Spleen (tissue), 11 donors: ENCODE results near the gene ANKRD10. TPM values are rescaled to one million over a fixed set of nuclear protein-coding genes. Genes with fewer than 3 reads are reported as not detected.

ENCODE experiments used
- DNase-seq: peaks from one replicate; pipeline ENCODE4 v3.0.0-alpha.2; 2020
- H3K27ac ChIP-seq, 8 donors: fragments of 200-600 bp; sonication (generic) in 7 of 8; 1 replicate in 4 of 8; 2 replicates in 4 of 8; pipeline versions ENCODE4 v1.5.0 to v1.8.0; 2016 to 2021; ENCODE audit warnings: inconsistent platforms in 4 of 8, mild to moderate bottlenecking in 4 of 8, moderate library complexity in 1 of 8
- H3K27me3 ChIP-seq, 7 donors: fragments of 200-600 bp; sonication (generic) in 6 of 7; replicated peaks in 1 of 7; 1 replicate in 4 of 7; 2 replicates in 3 of 7; pipeline versions ENCODE4 v1.5.0 to v1.8.0; 2016 to 2021; ENCODE audit warnings: inconsistent platforms in 3 of 7, mild to moderate bottlenecking in 1 of 7
- H3K36me3 ChIP-seq, 6 donors: fragments of 200-600 bp; sonication (generic) in 5 of 6; 1 replicate in 4 of 6; 2 replicates in 2 of 6; pipeline versions ENCODE4 v1.5.0 to v1.8.0; 2016 to 2021; ENCODE audit warnings: inconsistent platforms in 2 of 6
- H3K4me1 ChIP-seq, 6 donors: fragments of 200-600 bp; sonication (generic) in 5 of 6; 1 replicate in 3 of 6; 2 replicates in 3 of 6; pipeline versions ENCODE4 v1.5.0 to v1.8.0; 2016 to 2021; ENCODE audit warnings: inconsistent platforms in 3 of 6
- H3K4me3 ChIP-seq, 8 donors: fragments of 200-600 bp; sonication (generic) in 7 of 8; 1 replicate in 4 of 8; 2 replicates in 4 of 8; pipeline versions ENCODE4 v1.5.0 to v1.8.0; 2016 to 2021; ENCODE audit warnings: inconsistent platforms in 4 of 8, mild to moderate bottlenecking in 4 of 8, moderate library complexity in 2 of 8
- H3K9me3 ChIP-seq, 8 donors: fragments of 200-600 bp; sonication (generic) in 7 of 8; 1 replicate in 4 of 8; 2 replicates in 4 of 8; pipeline versions ENCODE4 v1.5.0 to v1.8.0; 2016 to 2021; ENCODE audit warnings: inconsistent platforms in 4 of 8
- POLR2A ChIP-seq, 3 donors: fragments of 450-650 bp; IDR thresholded peaks; one replicate each; pipeline ENCODE4 v1.5.1; 2017; ENCODE audit warnings: antibody characterized with exemption in 3 of 3, mild to moderate bottlenecking in 1 of 3
- POLR2AphosphoS5 ChIP-seq, 3 donors: sonication (generic); formaldehyde crosslinking; IDR thresholded peaks; one replicate each; pipeline ENCODE4 v1.5.1; 2017; ENCODE audit warnings: antibody characterized with exemption in 3 of 3
- WGBS, 5 donors: extraction: QIAGEN DNeasy Blood & Tissue Kit in 3 of 5; methylation state at CpG; one replicate each; pipeline versions ENCODE4 v1.1.5 to v1.1.7; 2013 to 2018; 5-methylcytosine and 5-hydroxymethylcytosine counted together
- intact Hi-C: fragments of 100-400 bp; cut with DNase I; formaldehyde crosslinking; loops from one replicate; pipeline ENCODE4 v1.15.0; 2023; ENCODE audit warnings: low total_unique reads
- polyA plus RNA-seq, 3 donors: library from polyadenylated mRNA; stranded (reverse); fragments of 200-250 nt; gene quantifications; one replicate each; pipeline ENCODE4 v1.2.1, GENCODE V29; 2013
- total RNA-seq, 7 donors: library from RNA; depleted of rRNA in 3 of 7; stranded (reverse); fragments of >200 nt in 3 of 7; fragmentation: NEBNext Ultra II Directional in 4 of 7; extraction: Animal tissue kit (Norgen Biotek cat#: 25700) in 4 of 7; gene quantifications; one replicate each; pipeline versions ENCODE4 v1.1.0 to v1.2.1, GENCODE V29; 2016 to 2021
- TF ChIP-seq, protein P1 (sequence below), 11 experiments: fragments of 200-600 bp in 7 of 11; fragments of 450-650 bp in 4 of 11; sonication (generic) in 4 of 11; IDR thresholded peaks in 8 of 11; conservative IDR thresholded peaks in 3 of 11; 1 replicate in 7 of 11; 2 replicates in 4 of 11; pipeline versions ENCODE4 v1.4.0 to v1.8.0; 2016 to 2021; ENCODE audit warnings: antibody characterized with exemption in 11 of 11, inconsistent platforms in 4 of 11, mild to moderate bottlenecking in 1 of 11
- donor health status: healthy with polysubstance abuse.
- donor health status: DM: no; HTN: no; CAD: no; lungs with moderate emphysema.
- donor health status: DM: no; HTN: no; CAD: no.
- donor health status: Bipolar disorder and iron deficiency.
- donor health status: healthy.
- donor health status: DM: no; HTN: no; CAD: no.
- donor health status: DM: yes; HTN: yes; CAD: no.

Gene ANKRD10
- total and polyA plus RNA-seq, 10 donors = 122 to 253 (median 183) TPM

DNA sequence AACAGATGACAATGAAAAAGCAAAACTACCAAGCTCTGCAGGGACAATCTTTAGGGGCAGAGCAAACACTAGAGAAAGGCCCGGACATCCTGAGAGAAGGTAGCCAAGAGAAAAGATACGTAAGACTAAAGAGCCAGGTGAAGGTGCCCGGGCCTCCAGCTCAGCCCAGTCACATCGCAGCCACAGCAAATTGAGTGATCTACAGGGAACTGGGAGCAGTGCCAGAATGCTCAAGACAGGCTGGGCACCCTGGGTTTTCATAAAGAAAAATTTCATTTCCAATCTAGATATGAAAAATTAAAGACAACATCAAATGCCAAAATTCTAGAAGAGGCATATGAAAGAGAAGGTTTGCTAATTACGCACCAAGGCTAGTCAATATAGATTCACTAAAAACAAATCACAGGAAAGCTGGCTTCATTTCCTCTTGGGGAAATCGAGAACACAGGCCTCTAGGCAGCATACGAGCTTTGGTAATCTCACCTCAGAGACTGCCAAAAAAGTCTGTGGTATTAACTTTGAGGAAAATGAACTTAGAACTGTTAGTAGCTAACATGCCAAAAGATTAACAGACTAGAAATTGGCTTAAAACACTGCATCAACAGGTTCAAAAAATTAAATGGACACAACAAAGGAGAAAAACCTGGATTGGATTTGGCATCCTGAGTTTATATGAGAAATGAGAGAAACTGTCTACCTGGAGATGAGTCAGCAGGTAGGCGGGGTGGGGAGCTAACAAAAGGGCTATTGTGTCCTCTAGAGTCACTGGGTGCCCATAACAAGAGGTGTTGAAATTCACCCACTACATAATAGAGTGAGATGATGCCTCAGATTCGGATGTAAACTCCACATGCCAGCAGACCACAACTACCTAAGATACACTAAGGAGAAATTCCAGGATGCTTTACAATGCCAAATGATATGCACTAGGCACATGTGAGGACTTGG, 6.6 kb downstream of the ANKRD10 start:
- peaks cover 0 to 80% (median 35%) of the 10 kb centered on the region in 6 donors for H3K36me3 ChIP-seq
- intact Hi-C loops = no loop called here
- peak overlapping the region in 6 of 8 donors; percentile 30 to 53 (median 48) for H3K27ac ChIP-seq

GRCh38 chr13:110907301-110907700, 7.6 kb downstream of the ANKRD10 start:
- TF ChIP-seq POLR2A (IDR thresholded peaks at IDR 0.05) (no peak), POLR2AphosphoS5 (IDR thresholded peaks at IDR 0.05) (no peak)
- TF ChIP-seq, protein P1, sequence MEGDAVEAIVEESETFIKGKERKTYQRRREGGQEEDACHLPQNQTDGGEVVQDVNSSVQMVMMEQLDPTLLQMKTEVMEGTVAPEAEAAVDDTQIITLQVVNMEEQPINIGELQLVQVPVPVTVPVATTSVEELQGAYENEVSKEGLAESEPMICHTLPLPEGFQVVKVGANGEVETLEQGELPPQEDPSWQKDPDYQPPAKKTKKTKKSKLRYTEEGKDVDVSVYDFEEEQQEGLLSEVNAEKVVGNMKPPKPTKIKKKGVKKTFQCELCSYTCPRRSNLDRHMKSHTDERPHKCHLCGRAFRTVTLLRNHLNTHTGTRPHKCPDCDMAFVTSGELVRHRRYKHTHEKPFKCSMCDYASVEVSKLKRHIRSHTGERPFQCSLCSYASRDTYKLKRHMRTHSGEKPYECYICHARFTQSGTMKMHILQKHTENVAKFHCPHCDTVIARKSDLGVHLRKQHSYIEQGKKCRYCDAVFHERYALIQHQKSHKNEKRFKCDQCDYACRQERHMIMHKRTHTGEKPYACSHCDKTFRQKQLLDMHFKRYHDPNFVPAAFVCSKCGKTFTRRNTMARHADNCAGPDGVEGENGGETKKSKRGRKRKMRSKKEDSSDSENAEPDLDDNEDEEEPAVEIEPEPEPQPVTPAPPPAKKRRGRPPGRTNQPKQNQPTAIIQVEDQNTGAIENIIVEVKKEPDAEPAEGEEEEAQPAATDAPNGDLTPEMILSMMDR (IDR thresholded peaks at IDR 0.05 in 8 of 11, conservative IDR thresholded peaks at IDR 0.05 in 3 of 11) = no peak
- WGBS, 5 donors = 85 to 97% (median 89%) methylated on average over 3 of the region's 4 CpGs
- intact Hi-C loops = no loop called here
- no peaks in the 10 kb centered on the region for H3K9me3 ChIP-seq
- H3K36me3 ChIP-seq = peaks cover 0 to 89% (median 42%) of the 10 kb centered on the region in 6 donors
- peak overlapping the region in 4 of 8 donors; percentile 40 to 53 (median 50) for H3K27ac ChIP-seq
- H3K4me1 ChIP-seq = peaks cover 33 to 81% (median 56%) of the 10 kb centered on the region in 6 donors
- H3K27me3 ChIP-seq = no peaks in the 10 kb centered on the region
- H3K4me3 ChIP-seq = no peak overlapping the region
- no peak for DNase-seq

More for the DNA sequence above, 6.6 kb downstream of the ANKRD10 start:
- no peak for DNase-seq
- 61 to 74% (median 67%) methylated on average over 9 of the region's 9 CpGs for WGBS, 5 donors
- Histone ChIP-seq H3K27me3 (no peaks in the 10 kb centered on the region), H3K4me3 (no peak overlapping the region), H3K9me3 (no peaks in the 10 kb centered on the region), H3K4me1 (peaks cover 42 to 91% (median 65%) of the 10 kb centered on the region in 6 donors)
- TF ChIP-seq, protein P1 (IDR thresholded peaks at IDR 0.05 in 8 of 11, conservative IDR thresholded peaks at IDR 0.05 in 3 of 11) = no peak
- TF ChIP-seq POLR2AphosphoS5 (IDR thresholded peaks at IDR 0.05) = no peak
- TF ChIP-seq POLR2A (IDR thresholded peaks at IDR 0.05) = no peak

DNA sequence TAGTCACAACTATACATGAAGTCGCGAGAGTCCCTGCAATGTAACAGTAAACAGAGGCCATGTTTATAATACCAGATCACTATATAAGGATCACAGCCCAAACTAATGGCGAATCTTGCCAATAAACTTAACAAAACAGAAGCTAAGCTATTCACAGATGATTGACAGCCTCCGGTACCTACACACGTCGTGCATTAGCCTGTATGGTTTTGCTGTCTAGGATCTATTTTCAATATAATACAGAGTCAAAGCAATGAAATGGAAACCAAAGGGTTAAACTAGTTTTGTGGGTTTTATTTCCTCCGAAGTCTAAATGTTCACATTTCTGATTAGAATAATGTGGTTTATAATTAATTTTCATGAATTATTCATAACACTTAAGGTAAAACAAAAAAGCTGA, 10.1 kb downstream of the ANKRD10 start:
- peaks cover 0 to 92% (median 41%) of the 10 kb centered on the region in 6 donors for H3K36me3 ChIP-seq
- H3K9me3 ChIP-seq = no peaks in the 10 kb centered on the region
- intact Hi-C loops = no loop called here
- WGBS, 5 donors = 80 to 86% (median 81%) methylated on average over 7 of the region's 7 CpGs
- no peak for DNase-seq
- peaks cover 13 to 59% (median 31%) of the 10 kb centered on the region in 6 donors for H3K4me1 ChIP-seq
- no peak overlapping the region for H3K27ac ChIP-seq
- TF ChIP-seq, protein P1 (IDR thresholded peaks at IDR 0.05 in 8 of 11, conservative IDR thresholded peaks at IDR 0.05 in 3 of 11) = no peak
- TF ChIP-seq POLR2AphosphoS5 (IDR thresholded peaks at IDR 0.05) (no peak), POLR2A (IDR thresholded peaks at IDR 0.05) (no peak)
- no peak overlapping the region for H3K4me3 ChIP-seq
- H3K27me3 ChIP-seq = no peaks in the 10 kb centered on the region

- Histone ChIP-seq H3K4me1 (peaks cover 0 to 36% (median 7%) of the 10 kb centered on the region in 6 donors), H3K27ac (no peak overlapping the region), H3K4me3 (no peak overlapping the region), H3K9me3 (no peaks in the 10 kb centered on the region), H3K27me3 (no peaks in the 10 kb centered on the region), H3K36me3 (peaks cover 0 to 92% (median 32%) of the 10 kb centered on the region in 6 donors)
- intact Hi-C loops = no loop called here
- WGBS, 5 donors = 94 to 98% (median 98%) methylated on average over 2 of the region's 2 CpGs
- TF ChIP-seq POLR2A (IDR thresholded peaks at IDR 0.05) (no peak), POLR2AphosphoS5 (IDR thresholded peaks at IDR 0.05) (no peak)
- TF ChIP-seq, protein P1 (IDR thresholded peaks at IDR 0.05 in 8 of 11, conservative IDR thresholded peaks at IDR 0.05 in 3 of 11) = no peak
- no peak for DNase-seq
Measured at GRCh38 chr13:110902370-110902769, 12.5 kb downstream of the ANKRD10 start.
